ENCODE measurements around the gene C1QTNF6. TPM values are rescaled to one million over a fixed set of nuclear protein-coding genes. Genes with fewer than 3 reads are reported as not detected.
A peak's percentile ranks its signal among the peaks of the same experiment; 100 is the strongest.

C1QTNF6 gene
- total and polyA plus RNA-seq, 12 donors = 2.2 to 45.7 (median 7.1) TPM

- peak in 3 of 7 donors; percentile 4 to 12 (median 8) for DNase-seq
- Histone ChIP-seq H3K27ac (no peak overlapping the region), H3K9me3 (replicated peaks in 1 of 3) (no peaks in the 10 kb centered on the region), H3K4me3 (no peak overlapping the region), H3K4me1 (replicated peaks in 1 of 2) (peaks cover 0 to 6% of the 10 kb centered on the region in 2 donors), H3K36me3 (replicated peaks in 1 of 2) (no peaks in the 10 kb centered on the region), H3K27me3 (no peaks in the 10 kb centered on the region)
- no peak for TF ChIP-seq POLR2A (IDR thresholded peaks at IDR 0.05)
- no peak for TF ChIP-seq CTCF (IDR thresholded peaks at IDR 0.05)
- intact Hi-C loops (cut with DNase I) = no loop called here
- WGBS, 4 donors = 85 to 94% (median 89%) methylated on average over 4 to 9 of the region's 9 CpGs
Observed at GRCh38 chr22:37209140-37209845, 21.2 kb upstream of the C1QTNF6 start.

- Histone ChIP-seq H3K4me3 (no peak overlapping the region), H3K9me3 (replicated peaks in 1 of 3) (no peaks in the 10 kb centered on the region), H3K4me1 (replicated peaks in 1 of 2) (peaks cover 0 to 6% of the 10 kb centered on the region in 2 donors), H3K27ac (no peak overlapping the region), H3K27me3 (no peaks in the 10 kb centered on the region), H3K36me3 (replicated peaks in 1 of 2) (no peaks in the 10 kb centered on the region)
- intact Hi-C loops (cut with DNase I) = no loop called here
- WGBS, 4 donors = 87 to 97% (median 90%) methylated on average over 4 to 7 of the region's 7 CpGs
- TF ChIP-seq CTCF (IDR thresholded peaks at IDR 0.05) = no peak
- peak in 3 of 7 donors; percentile 2 to 10 (median 8) for DNase-seq
Observed at GRCh38 chr22:37208401-37209139, 20.5 kb upstream of the C1QTNF6 start.

GRCh38 chr22:37207981-37208380 is 19.9 kb upstream of the C1QTNF6 start:
- H3K27me3 ChIP-seq = no peaks in the 10 kb centered on the region
- H3K4me1 ChIP-seq (replicated peaks in 1 of 2) = peaks cover 0 to 6% of the 10 kb centered on the region in 2 donors
- no peak overlapping the region for H3K27ac ChIP-seq
- H3K9me3 ChIP-seq (replicated peaks in 1 of 3) = no peaks in the 10 kb centered on the region
- TF ChIP-seq CTCF (IDR thresholded peaks at IDR 0.05) = no peak
- DNase-seq = peak in 2 of 7 donors; percentile 3 to 9
- no peak overlapping the region for H3K4me3 ChIP-seq
- WGBS, 4 donors = 73 to 90% (median 87%) methylated on average over 7 of the region's 7 CpGs
- intact Hi-C loops (cut with DNase I) = no loop called here
- H3K36me3 ChIP-seq (replicated peaks in 1 of 2) = no peaks in the 10 kb centered on the region

GRCh38 chr22:37206841-37207821 is 19.1 kb upstream of the C1QTNF6 start:
- H3K4me3 ChIP-seq = no peak overlapping the region
- TF ChIP-seq CTCF (IDR thresholded peaks at IDR 0.05) = no peak
- TF ChIP-seq POLR2A (IDR thresholded peaks at IDR 0.05) = no peak
- 87 to 93% (median 88%) methylated on average over 17 to 71 of the region's 71 CpGs for WGBS, 4 donors
- peak in 3 of 7 donors; percentile 3 to 15 (median 11) for DNase-seq
- no peaks in the 10 kb centered on the region for H3K9me3 ChIP-seq (replicated peaks in 1 of 3)
- no peaks in the 10 kb centered on the region for H3K4me1 ChIP-seq (replicated peaks in 1 of 2)
- no peaks in the 10 kb centered on the region for H3K27me3 ChIP-seq
- intact Hi-C loops (cut with DNase I) = no loop called here
- H3K36me3 ChIP-seq (replicated peaks in 1 of 2) = no peaks in the 10 kb centered on the region
- H3K27ac ChIP-seq = no peak overlapping the region

Measured in adrenal gland (tissue), 12 donors.